ENCODE results near the gene IL4I1.
A peak's percentile ranks its signal among the peaks of the same experiment; 100 is the strongest.

IL4I1 gene

GRCh38 chr19:49862391-49863253, 34.1 kb downstream of the IL4I1 start:
- DNase-seq (ENCODE audit: low read depth): no peak

GRCh38 chr19:49861541-49862378, 34.9 kb downstream of the IL4I1 start:
- no peak for DNase-seq (ENCODE audit: low read depth)

- no peak for DNase-seq (ENCODE audit: low read depth)
These were observed 35.6 kb downstream of the IL4I1 start for GRCh38 chr19:49861107-49861506.

- no peak for DNase-seq (ENCODE audit: low read depth)
These were observed 36.2 kb downstream of the IL4I1 start for GRCh38 chr19:49860336-49861102.

- no peak for DNase-seq (ENCODE audit: low read depth)
These were observed 36.9 kb downstream of the IL4I1 start for GRCh38 chr19:49859682-49860335.

GRCh38 chr19:49858088-49858985, 38.4 kb downstream of the IL4I1 start:
- no peak for DNase-seq (ENCODE audit: low read depth)

- DNase-seq (ENCODE audit: low read depth): no peak
These were observed 38.9 kb downstream of the IL4I1 start for GRCh38 chr19:49857838-49858087.

GRCh38 chr19:49857061-49857837, 39.4 kb downstream of the IL4I1 start:
- no peak for DNase-seq (ENCODE audit: low read depth)

- no peak for DNase-seq (ENCODE audit: low read depth)
These were observed 40.1 kb downstream of the IL4I1 start for GRCh38 chr19:49856574-49857021.

GRCh38 chr19:49855676-49856573, 40.8 kb downstream of the IL4I1 start:
- no peak for DNase-seq (ENCODE audit: low read depth)

GRCh38 chr19:49855277-49855675, 41.4 kb downstream of the IL4I1 start:
- no peak for DNase-seq (ENCODE audit: low read depth)

GRCh38 chr19:49854378-49855263, 42.1 kb downstream of the IL4I1 start:
- no peak for DNase-seq (ENCODE audit: low read depth)

GRCh38 chr19:49853852-49854377, 42.8 kb downstream of the IL4I1 start:
- no peak for DNase-seq (ENCODE audit: low read depth)

- no peak for DNase-seq (ENCODE audit: low read depth)
These were observed 44.0 kb downstream of the IL4I1 start for GRCh38 chr19:49852631-49853126.

- DNase-seq (ENCODE audit: low read depth): no peak
These were observed 45.0 kb downstream of the IL4I1 start for GRCh38 chr19:49851456-49852259.

- DNase-seq (ENCODE audit: low read depth): peak; percentile 81
These were observed 46.0 kb downstream of the IL4I1 start, which contains the start of gene PTOV1 for GRCh38 chr19:49850487-49851342. TSS of gene PTOV1 (plus strand) at chr19:49851159.

All from activated T-helper 9 cell treated with anti-CD3 and anti-CD28 coated beads, Interleukin-2, amount 50 U/mL, for 16 hours (primary cell).